Small intestine (tissue), 7 donors: Measurements from ENCODE around the gene TUBA4A. TPM values are rescaled to one million over a fixed set of nuclear protein-coding genes. Genes with fewer than 3 reads are reported as not detected.
"Not testable (repeated sequence)": the region's sequence is repeated elsewhere in the genome, so short reads cannot be mapped to it uniquely, and the experiment has no call there.

Source experiments
- DNase-seq, 2 donors: peaks; one replicate each; pipeline versions ENCODE4 v3.0.0 to v3.0.0-alpha.2; 2013
- FAIRE-seq: peaks from 2 replicates; lab custom pipeline; 2012; peaks lifted over from hg19 to GRCh38; lab: Jason Lieb, UNC
- H3K27ac ChIP-seq, 3 donors: one replicate each; pipeline ENCODE4 v1.5.1; 2013; ENCODE audit warnings: low read length in 2 of 3, mild to moderate bottlenecking in 2 of 3, control low read depth in 1 of 3, inconsistent platforms in 1 of 3, low read depth in 1 of 3, moderate library complexity in 1 of 3
- H3K27me3 ChIP-seq, 3 donors: one replicate each; pipeline ENCODE4 v1.6.1; 2013; ENCODE audit warnings: low read length in 3 of 3, inconsistent platforms in 1 of 3; ENCODE audit not compliant: control insufficient read depth in 3 of 3, insufficient read depth in 3 of 3
- H3K36me3 ChIP-seq, 3 donors: one replicate each; pipeline ENCODE4 v1.6.1; 2013; ENCODE audit warnings: low read length in 3 of 3, inconsistent platforms in 1 of 3, low read depth in 1 of 3, mild to moderate bottlenecking in 1 of 3, moderate library complexity in 1 of 3; ENCODE audit not compliant: control insufficient read depth in 3 of 3, insufficient read depth in 2 of 3
- H3K4me1 ChIP-seq, 3 donors: one replicate each; pipeline ENCODE4 v1.6.1; 2013; ENCODE audit warnings: low read length in 2 of 3, inconsistent platforms in 1 of 3, low read depth in 1 of 3, mild to moderate bottlenecking in 1 of 3, moderate library complexity in 1 of 3; ENCODE audit not compliant: control insufficient read depth in 3 of 3, insufficient read depth in 2 of 3
- H3K4me3 ChIP-seq, 3 donors: one replicate each; pipeline ENCODE4 v1.5.1; 2013; ENCODE audit warnings: low read length in 3 of 3, control low read depth in 1 of 3, inconsistent platforms in 1 of 3, low read depth in 1 of 3, mild to moderate bottlenecking in 1 of 3, moderate library complexity in 1 of 3
- H3K9me3 ChIP-seq, 2 donors: one replicate each; pipeline ENCODE4 v1.6.1; 2013; ENCODE audit warnings: low read depth in 1 of 2, low read length in 1 of 2; ENCODE audit not compliant: control insufficient read depth in 2 of 2, insufficient read depth in 1 of 2
- WGBS, 3 donors: extraction: QIAGEN DNeasy Blood & Tissue Kit; methylation state at CpG; one replicate each; pipeline ENCODE4 v1.1.7; 2013; 5-methylcytosine and 5-hydroxymethylcytosine counted together
- polyA plus RNA-seq, 4 donors: library from polyadenylated mRNA; stranded (reverse) in 3 of 4; unstranded in 1 of 4; fragments of 200-250 nt in 3 of 4; fragments of 120-200 nt in 1 of 4; gene quantifications; one replicate each; pipeline versions ENCODE4 v1.2.1 to v1.2.3, GENCODE V29; 2013
- donor health status: healthy with polysubstance abuse.
- donor health status: control.
- donor health status: control.
- donor health status: Bipolar disorder and iron deficiency.
- donor health status: healthy.

TUBA4A gene
- polyA plus RNA-seq, 4 donors = 42.1 to 62.0 (median 49.8) TPM

- DNase-seq (no peak), FAIRE-seq (no peak)
- 82 to 87% (median 87%) methylated on average over 16 of the region's 16 CpGs for WGBS, 3 donors
- H3K36me3 ChIP-seq = peaks cover 0 to 11% (median 3%) of the 10 kb centered on the region in 3 donors
- no peak overlapping the region for H3K27ac ChIP-seq
- H3K4me3 ChIP-seq = no peak overlapping the region
- no peaks in the 10 kb centered on the region for H3K9me3 ChIP-seq
- H3K4me1 ChIP-seq = peaks cover 0 to 6% (median 0%) of the 10 kb centered on the region in 3 donors
- H3K27me3 ChIP-seq = no peaks in the 10 kb centered on the region
Observed at GRCh38 chr2:219290381-219291171, 36.9 kb upstream of the TUBA4A start.

GRCh38 chr2:219289537-219290361 is 36.0 kb upstream of the TUBA4A start:
- 48 to 57% (median 53%) methylated on average over 16 of the region's 16 CpGs for WGBS, 3 donors
- H3K9me3 ChIP-seq = no peaks in the 10 kb centered on the region
- peaks cover 0 to 2% (median 0%) of the 10 kb centered on the region in 3 donors for H3K4me1 ChIP-seq
- DNase-seq (peak in 1 of 2 donors; percentile 32), FAIRE-seq (no peak)
- no peaks in the 10 kb centered on the region for H3K27me3 ChIP-seq
- peak overlapping the region in 2 of 3 donors; percentile 19 to 21 for H3K27ac ChIP-seq
- H3K36me3 ChIP-seq = peaks cover 2 to 19% (median 3%) of the 10 kb centered on the region in 3 donors
- H3K4me3 ChIP-seq = no peak overlapping the region

- WGBS, 3 donors = 75 to 80% (median 79%) methylated on average over 6 of the region's 6 CpGs
- peaks cover 0 to 2% (median 0%) of the 10 kb centered on the region in 3 donors for H3K4me1 ChIP-seq
- H3K9me3 ChIP-seq = no peaks in the 10 kb centered on the region
- H3K4me3 ChIP-seq = no peak overlapping the region
- H3K36me3 ChIP-seq = peaks cover 2 to 25% (median 3%) of the 10 kb centered on the region in 3 donors
- H3K27ac ChIP-seq = no peak overlapping the region
- FAIRE-seq (no peak), DNase-seq (no peak)
- no peaks in the 10 kb centered on the region for H3K27me3 ChIP-seq
Observed at GRCh38 chr2:219289195-219289536, 35.4 kb upstream of the TUBA4A start.

- no peak for DNase-seq
- WGBS, 3 donors = 76 to 84% (median 83%) methylated on average over 10 of the region's 10 CpGs
Observed at GRCh38 chr2:219287580-219288265, 34.0 kb upstream of the TUBA4A start.

GRCh38 chr2:219287116-219287440 is 33.4 kb upstream of the TUBA4A start:
- not testable (repeated sequence) for FAIRE-seq, H3K4me3 ChIP-seq, H3K9me3 ChIP-seq, H3K27ac ChIP-seq, DNase-seq, H3K4me1 ChIP-seq, H3K27me3 ChIP-seq
- H3K36me3 ChIP-seq = peaks cover 7 to 44% (median 9%) of the 10 kb centered on the region in 3 donors
- 82 to 86% (median 84%) methylated on average over 6 of the region's 6 CpGs for WGBS, 3 donors

More at GRCh38 chr2:219287580-219288265, 34.0 kb upstream of the TUBA4A start:
- peaks cover 7 to 39% (median 7%) of the 10 kb centered on the region in 3 donors for H3K36me3 ChIP-seq
- H3K9me3 ChIP-seq = no peaks in the 10 kb centered on the region
- no peak for FAIRE-seq
- no peak overlapping the region for H3K4me3 ChIP-seq
- no peak overlapping the region for H3K27ac ChIP-seq
- H3K4me1 ChIP-seq = no peaks in the 10 kb centered on the region
- H3K27me3 ChIP-seq = no peaks in the 10 kb centered on the region

- Histone ChIP-seq H3K4me1 (no peaks in the 10 kb centered on the region), H3K27ac (no peak overlapping the region), H3K36me3 (peaks cover 7 to 49% (median 9%) of the 10 kb centered on the region in 3 donors), H3K9me3 (no peaks in the 10 kb centered on the region), H3K4me3 (no peak overlapping the region), H3K27me3 (no peaks in the 10 kb centered on the region)
- FAIRE-seq (no peak), DNase-seq (no peak)
- 79 to 85% (median 83%) methylated on average over 12 of the region's 12 CpGs for WGBS, 3 donors
Observed at GRCh38 chr2:219286436-219287115, 32.9 kb upstream of the TUBA4A start.

- no peaks in the 10 kb centered on the region for H3K27me3 ChIP-seq
- H3K9me3 ChIP-seq = no peaks in the 10 kb centered on the region
- H3K4me1 ChIP-seq = peaks cover 0 to 2% (median 0%) of the 10 kb centered on the region in 3 donors
- H3K27ac ChIP-seq = no peak overlapping the region
- H3K36me3 ChIP-seq = peaks cover 7 to 53% (median 9%) of the 10 kb centered on the region in 3 donors
- no peak overlapping the region for H3K4me3 ChIP-seq
- FAIRE-seq = no peak
- WGBS, 3 donors = 84 to 94% (median 92%) methylated on average over 17 of the region's 17 CpGs
- DNase-seq = no peak
Observed at GRCh38 chr2:219285894-219286425, 32.2 kb upstream of the TUBA4A start.
